Lower leg skin (tissue), 4 donors: ENCODE results near the gene GJC2. TPM values are rescaled to one million over a fixed set of nuclear protein-coding genes. Genes with fewer than 3 reads are reported as not detected.

Experiments
- DNase-seq, 2 donors: peaks; one replicate each; pipeline ENCODE4 v3.0.0-alpha.2; 2019; ENCODE audit warnings: low spot score in 2 of 2
- H3K4me3 ChIP-seq: fragments of 200-600 bp; sonication (generic); 2 replicates; pipeline ENCODE4 v1.5.1; 2017; ENCODE audit warnings: mild to moderate bottlenecking, low read depth; ENCODE audit not compliant: poor library complexity, severe bottlenecking
- CTCF ChIP-seq, 3 donors: fragments of 450-650 bp; IDR thresholded peaks; one replicate each; pipeline ENCODE4 v1.5.1; 2016; ENCODE audit warnings: antibody characterized with exemption in 3 of 3, mild to moderate bottlenecking in 3 of 3, moderate library complexity in 2 of 3
- POLR2A ChIP-seq, 2 donors: fragments of 450-650 bp; IDR thresholded peaks; one replicate each; pipeline ENCODE4 v1.6.1; 2016 to 2017; ENCODE audit warnings: antibody characterized with exemption in 2 of 2, mild to moderate bottlenecking in 1 of 2, moderate library complexity in 1 of 2
- WGBS, 2 donors: methylation state at CpG; one replicate each; pipeline ENCODE4 v1.1.5; 2018; 5-methylcytosine and 5-hydroxymethylcytosine counted together
- intact Hi-C: fragments of 100-400 bp; cut with DNase I; formaldehyde crosslinking; loops from one replicate; pipeline ENCODE4 v1.15.0; 2023; ENCODE audit warnings: low total_unique reads
- total RNA-seq, 4 donors: library from RNA; depleted of rRNA; stranded (reverse); fragments of >200 nt; gene quantifications; one replicate each; pipeline ENCODE4 v1.1.0, GENCODE V29; 2016

GJC2 gene
- total RNA-seq, 4 donors from 2014 or later = 1.3 to 3.3 (median 2.6) TPM

GRCh38 chr1:228156515-228156881, 6.8 kb downstream of the GJC2 start:
- 53 to 60% methylated on average over 3 to 8 of the region's 9 CpGs for WGBS, 2 donors
- intact Hi-C loops = no loop called here
- TF ChIP-seq CTCF (IDR thresholded peaks at IDR 0.05) = no peak
- no peak for DNase-seq
- no peak overlapping the region for H3K4me3 ChIP-seq

DNA sequence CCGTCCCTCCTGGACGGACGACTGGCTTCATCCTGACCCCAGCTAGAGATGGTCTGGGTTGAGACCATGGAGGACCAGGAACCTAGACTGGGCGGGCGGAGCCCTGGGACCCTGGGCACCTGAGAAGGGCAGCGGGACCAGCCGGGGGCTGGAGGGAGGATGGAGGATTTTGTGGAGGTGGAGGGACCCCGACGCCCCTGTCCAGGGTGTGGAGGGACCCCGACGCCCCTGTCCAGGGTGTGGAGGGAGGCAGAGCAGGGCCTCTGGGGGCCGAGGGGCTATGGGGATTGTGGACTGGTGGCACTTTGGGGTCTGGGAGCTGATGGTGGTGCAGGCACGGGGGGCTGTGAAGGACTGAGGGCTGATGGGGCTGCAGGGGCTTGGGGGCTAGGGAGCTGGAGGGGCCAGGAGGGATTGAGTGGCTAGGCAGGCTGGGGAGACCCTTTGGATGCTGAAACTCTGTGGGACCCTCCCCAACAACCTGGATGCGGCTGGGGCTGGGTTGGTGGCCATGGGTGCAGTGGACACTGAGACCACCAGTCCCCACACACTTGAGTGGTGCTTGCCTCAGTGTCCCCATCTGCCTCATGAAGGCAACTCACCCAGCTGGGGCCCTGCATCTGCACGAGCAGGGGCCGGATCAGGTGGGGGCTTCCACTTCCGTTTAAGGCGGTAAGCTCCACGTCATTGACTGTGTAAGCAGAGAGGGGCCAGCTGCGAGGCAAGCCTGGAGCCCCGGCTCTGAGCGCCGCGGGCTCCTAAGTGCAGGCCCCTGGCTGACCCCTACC, 7.4 kb downstream of the GJC2 start:
- intact Hi-C loops = no loop called here
- WGBS, 2 donors = 75 to 83% methylated on average over 17 to 24 of the region's 24 CpGs
- no peak overlapping the region for H3K4me3 ChIP-seq
- TF ChIP-seq CTCF (IDR thresholded peaks at IDR 0.05) = no peak
- TF ChIP-seq POLR2A (IDR thresholded peaks at IDR 0.05) = no peak
- no peak for DNase-seq

GRCh38 chr1:228157729-228158126, 8.0 kb downstream of the GJC2 start:
- WGBS, 2 donors = 79 to 84% methylated on average over 34 to 43 of the region's 43 CpGs
- no peak overlapping the region for H3K4me3 ChIP-seq
- intact Hi-C loops = no loop called here
- no peak for TF ChIP-seq CTCF (IDR thresholded peaks at IDR 0.05)
- no peak for TF ChIP-seq POLR2A (IDR thresholded peaks at IDR 0.05)
- DNase-seq = no peak

- TF ChIP-seq CTCF (IDR thresholded peaks at IDR 0.05) (no peak), POLR2A (IDR thresholded peaks at IDR 0.05) (no peak)
- intact Hi-C loops = no loop called here
Observed at GRCh38 chr1:228158151-228159007, 8.6 kb downstream of the GJC2 start.

GRCh38 chr1:228159008-228159665, 9.4 kb downstream of the GJC2 start:
- WGBS, 2 donors = 84 to 89% methylated on average over 14 of the region's 14 CpGs
- no peak overlapping the region for H3K4me3 ChIP-seq
- no peak for TF ChIP-seq CTCF (IDR thresholded peaks at IDR 0.05)
- TF ChIP-seq POLR2A (IDR thresholded peaks at IDR 0.05) = no peak
- no peak for DNase-seq
- intact Hi-C loops = no loop called here

More at GRCh38 chr1:228158151-228159007, 8.6 kb downstream of the GJC2 start:
- 61 to 77% methylated on average over 46 to 51 of the region's 98 CpGs for WGBS, 2 donors
- no peak overlapping the region for H3K4me3 ChIP-seq
- no peak for DNase-seq
